Left ventricle myocardium inferior (tissue), 1 donor: ENCODE measurements around the gene PRSS12. TPM values are rescaled to one million over a fixed set of nuclear protein-coding genes. Genes with fewer than 3 reads are reported as not detected.
A peak's percentile ranks its signal among the peaks of the same experiment; 100 is the strongest.

Experiments
- DNase-seq: peaks from one replicate; pipeline ENCODE4 v3.0.0-alpha.2; 2020
- H3K27ac ChIP-seq: fragments of 200-600 bp; replicated peaks from 2 replicates; pipeline ENCODE4 v1.8.0; 2021
- H3K27me3 ChIP-seq: fragments of 200-600 bp; 2 replicates; pipeline ENCODE4 v1.8.0; 2021; ENCODE audit warnings: low read depth
- H3K36me3 ChIP-seq: fragments of 200-600 bp; 2 replicates; pipeline ENCODE4 v1.8.0; 2021
- H3K4me1 ChIP-seq: fragments of 200-600 bp; 2 replicates; pipeline ENCODE4 v1.8.0; 2021
- H3K4me3 ChIP-seq: fragments of 200-600 bp; 2 replicates; pipeline ENCODE4 v1.8.0; 2021; ENCODE audit warnings: mild to moderate bottlenecking, moderate library complexity
- H3K9me3 ChIP-seq: fragments of 200-600 bp; replicated peaks from 2 replicates; pipeline ENCODE4 v1.8.0; 2021
- CTCF ChIP-seq: fragments of 200-600 bp; IDR thresholded peaks from 2 replicates; pipeline ENCODE4 v1.8.0; 2021; ENCODE audit warnings: antibody characterized with exemption, mild to moderate bottlenecking, borderline replicate concordance
- intact Hi-C: fragments of 100-400 bp; cut with micrococcal nuclease; formaldehyde crosslinking; loops from one replicate; pipeline ENCODE4 v1.11.0; 2022
- total RNA-seq: library from RNA; stranded (reverse); fragmentation: NEBNext Ultra II Directional; extraction: Animal tissue kit (Norgen Biotek cat#: 25700); gene quantifications from one replicate; pipeline ENCODE4 v1.2.1, GENCODE V29; 2021
- donor health status: DM: no; HTN: yes; CAD: no; lungs with severe emphysema.

The PRSS12 gene
- total RNA-seq, 1 donor from 2014 or later: not detected

- TF ChIP-seq CTCF: no peak
- H3K36me3 ChIP-seq: no peaks in the 10 kb centered on the region
- H3K4me3 ChIP-seq: no peak overlapping the region
- H3K9me3 ChIP-seq: no peaks in the 10 kb centered on the region
- H3K27me3 ChIP-seq: peaks cover 95% of the 10 kb centered on the region
- intact Hi-C loops: no loop called here
- no peak for DNase-seq
- H3K4me1 ChIP-seq: peaks cover 18% of the 10 kb centered on the region
- H3K27ac ChIP-seq: no peak overlapping the region
Observed at GRCh38 chr4:118356111-118356510, 3.3 kb upstream of the PRSS12 start.

GRCh38 chr4:118354913-118355312, 2.1 kb upstream of the PRSS12 start:
- peaks cover 18% of the 10 kb centered on the region for H3K4me1 ChIP-seq
- no peak for TF ChIP-seq CTCF
- no peaks in the 10 kb centered on the region for H3K36me3 ChIP-seq
- no peak overlapping the region for H3K27ac ChIP-seq
- no peak for DNase-seq
- H3K4me3 ChIP-seq: no peak overlapping the region
- intact Hi-C loops: no loop called here
- peaks cover 96% of the 10 kb centered on the region for H3K27me3 ChIP-seq
- H3K9me3 ChIP-seq: no peaks in the 10 kb centered on the region

- Histone ChIP-seq H3K4me1 (peaks cover 18% of the 10 kb centered on the region), H3K36me3 (no peaks in the 10 kb centered on the region), H3K27me3 (peaks cover 98% of the 10 kb centered on the region), H3K9me3 (no peaks in the 10 kb centered on the region), H3K27ac (no peak overlapping the region), H3K4me3 (peak overlapping the region; percentile 64)
- intact Hi-C loops: no loop called here
- DNase-seq: no peak
- TF ChIP-seq CTCF: no peak
Observed at GRCh38 chr4:118353534-118354030, 779 bp upstream of the PRSS12 start.

GRCh38 chr4:118351851-118352827, 664 bp downstream of the PRSS12 start:
- H3K27ac ChIP-seq: no peak overlapping the region
- DNase-seq: no peak
- H3K4me1 ChIP-seq: peaks cover 18% of the 10 kb centered on the region
- peak overlapping the region; percentile 64 for H3K4me3 ChIP-seq
- TF ChIP-seq CTCF: no peak
- no peaks in the 10 kb centered on the region for H3K9me3 ChIP-seq
- peaks cover 96% of the 10 kb centered on the region for H3K27me3 ChIP-seq
- no peaks in the 10 kb centered on the region for H3K36me3 ChIP-seq
- intact Hi-C loops: no loop called here

GRCh38 chr4:118350961-118351360, 1.8 kb downstream of the PRSS12 start:
- H3K4me3 ChIP-seq: no peak overlapping the region
- no peaks in the 10 kb centered on the region for H3K9me3 ChIP-seq
- no peak overlapping the region for H3K27ac ChIP-seq
- intact Hi-C loops: no loop called here
- H3K36me3 ChIP-seq: no peaks in the 10 kb centered on the region
- H3K4me1 ChIP-seq: peaks cover 18% of the 10 kb centered on the region
- no peak for DNase-seq
- TF ChIP-seq CTCF: no peak
- H3K27me3 ChIP-seq: peaks cover 93% of the 10 kb centered on the region
